WERI-Rb-1 (cell line): ENCODE data around the gene TTLL7.

Experiments used
- DNase-seq: peaks from one replicate; pipeline ENCODE4 v3.0.0-alpha.2; 2020
- H3K27ac ChIP-seq: fragments of 250-450 bp; sonication (Bioruptor Pico); 2 replicates; pipeline ENCODE4 v1.5.1; 2020; ENCODE audit warnings: mild to moderate bottlenecking, moderate library complexity
- H3K27me3 ChIP-seq: fragments of 250-450 bp; sonication (Bioruptor Pico); 2 replicates; pipeline ENCODE4 v1.5.1; 2021; ENCODE audit warnings: mild to moderate bottlenecking, low read depth, moderate library complexity; ENCODE audit not compliant: insufficient read depth, severe bottlenecking
- H3K36me3 ChIP-seq: fragments of 250-450 bp; sonication (Bioruptor Pico); 2 replicates; pipeline ENCODE4 v1.5.1; 2020; ENCODE audit warnings: mild to moderate bottlenecking, moderate library complexity
- H3K4me3 ChIP-seq: 2 replicates; pipeline ENCODE4 v1.5.1; 2011; ENCODE audit warnings: low read depth, mild to moderate bottlenecking, control low read depth, low read length
- H3K9me3 ChIP-seq: fragments of 250-450 bp; sonication (Bioruptor Pico); 2 replicates; pipeline ENCODE4 v1.5.1; 2021; ENCODE audit warnings: mild to moderate bottlenecking, moderate library complexity; ENCODE audit not compliant: severe bottlenecking
- TF ChIP-seq, protein P1 (sequence below): IDR thresholded peaks from 2 replicates; pipeline ENCODE4 v1.5.1; 2011; ENCODE audit warnings: low read depth, mild to moderate bottlenecking, control low read depth, inconsistent platforms, low read length

The TTLL7 gene

DNA sequence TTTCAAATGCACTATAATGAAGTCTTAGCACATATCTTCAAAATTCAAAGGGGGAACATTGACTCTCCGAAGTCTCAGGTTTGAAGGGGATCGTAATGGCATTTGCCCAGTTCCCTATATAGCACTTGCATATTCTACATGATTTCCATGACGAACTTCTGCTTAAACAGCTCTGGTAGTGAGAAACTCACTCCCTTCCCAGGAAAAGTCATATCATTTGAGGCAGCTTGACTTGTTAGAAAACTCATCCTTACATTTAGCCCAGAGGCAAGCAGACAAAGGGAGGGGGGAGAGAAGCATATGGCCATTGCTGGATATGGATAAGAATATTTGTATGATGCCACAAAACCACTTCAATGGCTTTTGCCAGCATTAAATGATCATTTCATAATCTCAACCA, 27.0 kb upstream of the TTLL7 start:
- DNase-seq: no peak
- no peak overlapping the region for H3K4me3 ChIP-seq
- no peaks in the 10 kb centered on the region for H3K36me3 ChIP-seq
- peaks cover 5% of the 10 kb centered on the region for H3K9me3 ChIP-seq
- H3K27me3 ChIP-seq: no peaks in the 10 kb centered on the region
- TF ChIP-seq, protein P1, sequence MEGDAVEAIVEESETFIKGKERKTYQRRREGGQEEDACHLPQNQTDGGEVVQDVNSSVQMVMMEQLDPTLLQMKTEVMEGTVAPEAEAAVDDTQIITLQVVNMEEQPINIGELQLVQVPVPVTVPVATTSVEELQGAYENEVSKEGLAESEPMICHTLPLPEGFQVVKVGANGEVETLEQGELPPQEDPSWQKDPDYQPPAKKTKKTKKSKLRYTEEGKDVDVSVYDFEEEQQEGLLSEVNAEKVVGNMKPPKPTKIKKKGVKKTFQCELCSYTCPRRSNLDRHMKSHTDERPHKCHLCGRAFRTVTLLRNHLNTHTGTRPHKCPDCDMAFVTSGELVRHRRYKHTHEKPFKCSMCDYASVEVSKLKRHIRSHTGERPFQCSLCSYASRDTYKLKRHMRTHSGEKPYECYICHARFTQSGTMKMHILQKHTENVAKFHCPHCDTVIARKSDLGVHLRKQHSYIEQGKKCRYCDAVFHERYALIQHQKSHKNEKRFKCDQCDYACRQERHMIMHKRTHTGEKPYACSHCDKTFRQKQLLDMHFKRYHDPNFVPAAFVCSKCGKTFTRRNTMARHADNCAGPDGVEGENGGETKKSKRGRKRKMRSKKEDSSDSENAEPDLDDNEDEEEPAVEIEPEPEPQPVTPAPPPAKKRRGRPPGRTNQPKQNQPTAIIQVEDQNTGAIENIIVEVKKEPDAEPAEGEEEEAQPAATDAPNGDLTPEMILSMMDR: no peak
- no peak overlapping the region for H3K27ac ChIP-seq

DNA sequence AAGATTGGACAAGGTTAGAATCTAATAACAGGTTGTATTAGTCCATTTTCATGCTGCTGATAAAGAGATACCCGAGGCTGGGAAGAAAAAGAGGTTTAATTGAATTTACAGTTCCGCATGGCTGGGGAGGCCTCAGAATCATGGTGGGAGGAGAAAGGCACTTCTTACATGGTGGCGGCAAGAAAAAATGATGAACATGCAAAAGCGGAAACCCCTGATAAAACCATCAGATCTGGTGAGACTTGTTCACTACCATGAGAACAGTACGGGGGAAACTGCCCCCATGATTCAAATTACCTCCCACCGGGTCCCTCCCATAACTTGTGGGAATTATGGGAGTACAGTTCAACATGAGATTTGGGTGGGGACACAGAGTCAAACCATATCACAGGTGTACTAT, 22.9 kb upstream of the TTLL7 start:
- no peak for DNase-seq
- TF ChIP-seq, protein P1: no peak
- Histone ChIP-seq H3K36me3 (no peaks in the 10 kb centered on the region), H3K27me3 (no peaks in the 10 kb centered on the region), H3K4me3 (no peak overlapping the region), H3K27ac (no peak overlapping the region), H3K9me3 (peaks cover 5% of the 10 kb centered on the region)

DNA sequence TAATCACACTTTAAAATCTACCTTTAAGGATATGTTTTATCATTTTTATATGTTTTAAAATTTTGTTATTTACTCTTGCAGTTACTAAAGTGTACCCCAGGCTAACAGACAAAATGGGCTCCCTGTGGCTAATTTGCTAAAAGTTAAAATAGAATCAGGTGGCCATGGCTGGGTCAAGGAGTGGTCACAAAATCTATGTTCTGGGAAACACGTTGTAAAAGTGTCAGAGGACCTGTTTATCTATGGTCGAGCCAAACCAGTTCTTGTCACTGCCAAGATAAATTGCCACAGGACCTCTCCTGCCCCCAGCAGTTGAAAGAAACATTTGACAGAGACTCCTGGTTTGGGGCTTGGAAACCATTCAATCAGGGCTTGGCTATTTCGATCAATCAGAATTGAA, 21.2 kb upstream of the TTLL7 start:
- DNase-seq: no peak
- Histone ChIP-seq H3K27me3 (no peaks in the 10 kb centered on the region), H3K9me3 (peaks cover 5% of the 10 kb centered on the region), H3K4me3 (no peak overlapping the region), H3K36me3 (no peaks in the 10 kb centered on the region), H3K27ac (no peak overlapping the region)
- TF ChIP-seq, protein P1: no peak

DNA sequence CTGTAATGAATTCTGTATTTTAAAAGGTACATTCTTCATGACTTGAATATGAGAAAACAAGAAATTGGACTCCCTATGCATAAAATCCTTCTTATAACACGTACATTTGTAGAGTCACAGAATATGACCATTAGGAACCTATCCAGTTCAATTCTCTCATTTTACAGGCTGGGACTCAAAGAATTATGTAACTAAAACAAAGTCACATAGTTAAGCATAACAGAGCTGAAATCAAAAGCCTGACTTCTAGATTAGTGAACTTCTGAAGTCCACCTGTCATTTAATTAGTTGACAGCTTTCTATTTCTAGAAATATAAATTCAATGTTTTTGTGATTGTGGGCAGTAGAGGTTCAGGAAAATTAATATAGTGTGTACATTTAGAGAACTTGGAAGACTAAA, 20.3 kb upstream of the TTLL7 start:
- Histone ChIP-seq H3K36me3 (no peaks in the 10 kb centered on the region), H3K27me3 (no peaks in the 10 kb centered on the region)
- TF ChIP-seq, protein P1: no peak

DNA sequence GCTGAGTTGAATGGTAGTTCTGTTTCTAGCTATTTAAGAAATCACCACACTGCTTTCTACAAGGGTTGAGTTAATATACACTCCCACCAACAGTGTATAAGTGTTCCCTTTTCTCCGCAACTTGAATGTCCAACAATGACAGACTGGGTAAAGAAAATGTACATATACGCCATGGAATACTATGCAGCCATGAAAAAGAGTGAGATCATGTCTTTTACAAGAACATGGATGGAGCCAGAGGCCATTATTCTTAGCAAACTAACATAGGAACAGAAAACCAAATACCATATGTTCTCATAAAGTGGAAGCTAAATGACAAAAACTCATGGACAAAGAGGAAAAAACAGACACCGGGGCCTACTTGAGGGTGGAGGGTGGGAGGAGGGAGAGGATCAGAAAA, 14.8 kb upstream of the TTLL7 start:
- H3K27ac ChIP-seq: no peak overlapping the region
- H3K36me3 ChIP-seq: no peaks in the 10 kb centered on the region
- no peak overlapping the region for H3K4me3 ChIP-seq
- no peaks in the 10 kb centered on the region for H3K27me3 ChIP-seq
- H3K9me3 ChIP-seq: no peaks in the 10 kb centered on the region
- DNase-seq: no peak
- TF ChIP-seq, protein P1: no peak

More for the DNA sequence above, 20.3 kb upstream of the TTLL7 start:
- peaks cover 5% of the 10 kb centered on the region for H3K9me3 ChIP-seq
- no peak for DNase-seq
- H3K27ac ChIP-seq: no peak overlapping the region
- no peak overlapping the region for H3K4me3 ChIP-seq

DNA sequence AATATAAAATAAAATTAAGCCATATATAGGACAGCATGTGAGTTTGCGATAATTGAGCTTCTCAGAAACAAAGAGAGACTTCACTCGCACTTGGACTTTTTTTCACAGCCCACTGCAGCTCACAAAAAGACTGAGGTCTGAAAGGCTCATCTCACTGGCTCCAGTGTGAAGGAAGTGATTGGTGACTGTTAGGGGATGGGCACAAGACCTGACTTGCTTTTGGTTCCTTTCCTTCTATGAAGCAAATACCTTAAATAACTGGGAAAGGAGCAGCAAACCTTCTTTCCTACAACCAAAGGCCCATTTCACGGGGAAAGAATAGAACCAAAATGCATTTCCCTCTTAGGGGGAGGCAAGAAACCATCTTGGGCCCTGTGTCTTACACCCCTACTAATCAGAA, 13.1 kb upstream of the TTLL7 start:
- no peak overlapping the region for H3K4me3 ChIP-seq
- H3K27me3 ChIP-seq: no peaks in the 10 kb centered on the region
- H3K9me3 ChIP-seq: no peaks in the 10 kb centered on the region
- TF ChIP-seq, protein P1: no peak
- H3K36me3 ChIP-seq: no peaks in the 10 kb centered on the region
- DNase-seq: no peak
- no peak overlapping the region for H3K27ac ChIP-seq
